A673 (cell line): ENCODE measurements around the gene ERG. TPM values are rescaled to one million over a fixed set of nuclear protein-coding genes. Genes with fewer than 3 reads are reported as not detected.
A peak's percentile ranks its signal among the peaks of the same experiment; 100 is the strongest.

Source experiments
- BruUV-seq: library from RNA; stranded (reverse); fragments of 400-500 nt; replicated peaks from 2 replicates; lab custom pipeline; 2021; lab: Mats Ljungman, UMichigan
- CTCF ChIA-PET: fragments of 300-600 bp; sonication (Branson Sonifier 250); formaldehyde crosslinking; loops from one replicate; lab custom pipeline; 2022; ENCODE audit warnings: antibody characterized with exemption; lab: Charles Lee
- POLR2A ChIA-PET: fragments of 300-600 bp; sonication (Branson Sonifier 250); formaldehyde crosslinking; loops from one replicate; lab custom pipeline; 2022; ENCODE audit warnings: antibody characterized with exemption; ENCODE audit not compliant: low non-redundant PET; lab: Charles Lee
- DNase-seq: peaks from one replicate; pipeline ENCODE4 v3.0.0-alpha.2; 2015; ENCODE audit warnings: low spot score
- H3K27ac ChIP-seq: fragments of 200-600 bp; sonication (generic); 2 replicates; pipeline ENCODE4 v1.5.1; 2016; ENCODE audit warnings: mixed run types, low read depth, mild to moderate bottlenecking, mixed read lengths, antibody characterized with exemption, low read length; ENCODE audit not compliant: poor library complexity, severe bottlenecking
- H3K27me3 ChIP-seq: fragments of 200-600 bp; sonication (generic); replicated peaks from 2 replicates; pipeline ENCODE4 v1.6.1; 2017; ENCODE audit warnings: mixed run types, low read depth, mild to moderate bottlenecking, mixed read lengths, antibody characterized with exemption, low read length; ENCODE audit not compliant: insufficient read depth, poor library complexity
- H3K36me3 ChIP-seq: fragments of 200-600 bp; sonication (generic); 2 replicates; pipeline ENCODE4 v1.6.1; 2016; ENCODE audit warnings: mixed run types, mild to moderate bottlenecking, mixed read lengths, antibody characterized with exemption, low read length; ENCODE audit not compliant: insufficient read depth, poor library complexity, severe bottlenecking
- H3K4me1 ChIP-seq: fragments of 200-600 bp; sonication (generic); 2 replicates; pipeline ENCODE4 v1.6.1; 2017; ENCODE audit warnings: mixed run types, mild to moderate bottlenecking, mixed read lengths, antibody characterized with exemption, low read length; ENCODE audit not compliant: insufficient read depth, poor library complexity, severe bottlenecking
- H3K4me3 ChIP-seq: fragments of 200-600 bp; sonication (generic); 2 replicates; pipeline ENCODE4 v1.5.1; 2016; ENCODE audit warnings: low read depth, mixed run types, mild to moderate bottlenecking, mixed read lengths, low read length; ENCODE audit not compliant: poor library complexity, severe bottlenecking
- H3K9me3 ChIP-seq: fragments of 200-600 bp; sonication (generic); 2 replicates; pipeline ENCODE4 v1.6.1; 2016; ENCODE audit warnings: mixed run types, low read depth, mild to moderate bottlenecking, mixed read lengths, antibody characterized with exemption, low read length; ENCODE audit not compliant: poor library complexity, severe bottlenecking
- CTCF ChIP-seq: fragments of 300-800, 200-600 bp; sonication (generic); conservative IDR thresholded peaks from 2 replicates; pipeline ENCODE4 v1.5.1; 2017; ENCODE audit warnings: low read depth, mild to moderate bottlenecking, antibody characterized with exemption, low read length, moderate library complexity, mixed read lengths
- EZH2 ChIP-seq: fragments of 200-600 bp; sonication (generic); IDR thresholded peaks from 2 replicates; pipeline ENCODE4 v1.6.1; 2017; ENCODE audit warnings: borderline replicate concordance, low read depth, mild to moderate bottlenecking, mixed read lengths, antibody characterized with exemption, low read length; ENCODE audit not compliant: poor library complexity, severe bottlenecking
- intact Hi-C: fragments of 100-400 bp; cut with micrococcal nuclease; formaldehyde crosslinking; loops from one replicate; pipeline ENCODE4 v1.10.0; 2022; ENCODE audit not compliant: unreplicated experiment
- total RNA-seq: library from RNA; stranded (reverse); gene quantifications from 2 replicates; pipeline ENCODE4 v1.2.3, GENCODE V29; 2021

Gene ERG
- total RNA-seq, 1 experiment from 2014 or later: not detected

GRCh38 chr21:38440746-38441145, 57.5 kb downstream of the ERG start:
- no peak overlapping the region for H3K27ac ChIP-seq
- H3K36me3 ChIP-seq: no peaks in the 10 kb centered on the region
- no TSS peak for BruUV-seq
- DNase-seq: peak; percentile 32
- peaks cover 7% of the 10 kb centered on the region for H3K27me3 ChIP-seq
- no peak overlapping the region for H3K4me3 ChIP-seq
- intact Hi-C loops: no loop called here
- CTCF ChIA-PET: no interaction called here
- no peaks in the 10 kb centered on the region for H3K9me3 ChIP-seq
- TF ChIP-seq EZH2 (no peak), CTCF (no peak)
- POLR2A ChIA-PET: no interaction called here
- H3K4me1 ChIP-seq: no peaks in the 10 kb centered on the region

- TF ChIP-seq EZH2 (no peak), CTCF (no peak)
- H3K27me3 ChIP-seq: no peaks in the 10 kb centered on the region
- no peaks in the 10 kb centered on the region for H3K4me1 ChIP-seq
- no peak overlapping the region for H3K4me3 ChIP-seq
- ChIA-PET POLR2A (no interaction called here), CTCF (no interaction called here)
- no peaks in the 10 kb centered on the region for H3K36me3 ChIP-seq
- intact Hi-C loops: no loop called here
- H3K27ac ChIP-seq: no peak overlapping the region
- no peak for DNase-seq
- H3K9me3 ChIP-seq: no peaks in the 10 kb centered on the region
- BruUV-seq: no TSS peak
Observed at GRCh38 chr21:38439957-38440356, 58.3 kb downstream of the ERG start.

- CTCF ChIA-PET: no interaction called here
- Histone ChIP-seq H3K27ac (no peak overlapping the region), H3K36me3 (no peaks in the 10 kb centered on the region), H3K9me3 (no peaks in the 10 kb centered on the region), H3K27me3 (no peaks in the 10 kb centered on the region), H3K4me1 (no peaks in the 10 kb centered on the region), H3K4me3 (no peak overlapping the region)
- intact Hi-C loops: no loop called here
- BruUV-seq: no TSS peak
- DNase-seq: no peak
- POLR2A ChIA-PET: interaction anchor here (0.6 kb wide), 1 partner anchor 620 kb away, joined by 3 read pairs; no protein-coding TSS in a partner anchor
- TF ChIP-seq CTCF: no peak
- TF ChIP-seq EZH2: no peak
Observed at GRCh38 chr21:38439426-38439825, 58.9 kb downstream of the ERG start.
